Left lung (tissue), 10 donors: ENCODE data around the gene SLC6A11. TPM values are rescaled to one million over a fixed set of nuclear protein-coding genes. Genes with fewer than 3 reads are reported as not detected.

Source experiments
- ATAC-seq: fragments of 200-7000 bp; cut with Tn5 transposase; one replicate; pipeline ENCODE4 v1.9.1; 2020; ENCODE audit warnings: moderate library complexity
- DNase-seq, 4 donors: peaks; one replicate each; pipeline ENCODE4 v3.0.0-alpha.2; 2013 to 2020
- H3K27ac ChIP-seq, 2 donors: fragments of 200-600 bp; sonication (generic) in 1 of 2; one replicate each; pipeline versions ENCODE4 v1.5.0 to v1.8.0; 2020 to 2021
- H3K27me3 ChIP-seq, 2 donors: fragments of 200-600 bp; sonication (generic) in 1 of 2; one replicate each; pipeline versions ENCODE4 v1.5.0 to v1.8.0; 2020 to 2021
- H3K36me3 ChIP-seq, 2 donors: fragments of 200-600 bp; sonication (generic) in 1 of 2; one replicate each; pipeline versions ENCODE4 v1.5.0 to v1.8.0; 2020 to 2021
- H3K4me1 ChIP-seq, 2 donors: fragments of 200-600 bp; one replicate each; pipeline ENCODE4 v1.8.0; 2021
- H3K4me3 ChIP-seq, 2 donors: fragments of 200-600 bp; sonication (generic) in 1 of 2; one replicate each; pipeline versions ENCODE4 v1.5.0 to v1.8.0; 2020 to 2021; ENCODE audit warnings: mild to moderate bottlenecking in 1 of 2
- H3K9me3 ChIP-seq, 2 donors: fragments of 200-600 bp; sonication (generic) in 1 of 2; one replicate each; pipeline versions ENCODE4 v1.5.0 to v1.8.0; 2020 to 2021
- CTCF ChIP-seq, 2 donors: fragments of 200-600 bp; sonication (generic) in 1 of 2; IDR thresholded peaks; one replicate each; pipeline versions ENCODE4 v1.5.0 to v1.8.0; 2021; ENCODE audit warnings: antibody characterized with exemption in 2 of 2
- intact Hi-C, 2 donors: fragments of 100-400 bp; cut with DNase I; formaldehyde crosslinking; loops; one replicate each; pipeline versions ENCODE4 v1.11.2 to v1.14.2; 2022
- polyA plus RNA-seq, 6 donors: library from polyadenylated mRNA; unstranded; fragments of 120-200 nt; gene quantifications; one replicate each; pipeline ENCODE4 v1.2.1, GENCODE V29; 2013; ENCODE audit not compliant: insufficient read length in 6 of 6
- total RNA-seq, 2 donors: library from RNA; stranded (reverse); fragmentation: NEBNext Ultra II Directional; extraction: Animal tissue kit (Norgen Biotek cat#: 25700); gene quantifications; one replicate each; pipeline ENCODE4 v1.2.1, GENCODE V29; 2021
- donor health status: DM: no; HTN: yes; CAD: no.
- donor health status: DM: no; HTN: no; CAD: no.

The SLC6A11 gene
- total and polyA plus RNA-seq, 8 donors, result 0.07 to 0.31 (median 0.18) TPM; not detected in 2

GRCh38 chr3:10836676-10837075 is 20.6 kb downstream of the SLC6A11 start:
- Histone ChIP-seq H3K9me3 (no peaks in the 10 kb centered on the region), H3K27me3 (peaks cover 0 to 32% of the 10 kb centered on the region in 2 donors), H3K4me1 (no peaks in the 10 kb centered on the region), H3K36me3 (no peaks in the 10 kb centered on the region), H3K4me3 (no peak overlapping the region), H3K27ac (no peak overlapping the region)
- ATAC-seq (no peak), DNase-seq (no peak)
- TF ChIP-seq CTCF (IDR thresholded peaks at IDR 0.05), result no peak
- intact Hi-C loops, result no loop called here

- H3K27me3 ChIP-seq, result peaks cover 0 to 32% of the 10 kb centered on the region in 2 donors
- no peaks in the 10 kb centered on the region for H3K36me3 ChIP-seq
- intact Hi-C loops, result no loop called here
- H3K27ac ChIP-seq, result no peak overlapping the region
- no peak for TF ChIP-seq CTCF (IDR thresholded peaks at IDR 0.05)
- ATAC-seq, result no peak
- no peaks in the 10 kb centered on the region for H3K9me3 ChIP-seq
- H3K4me3 ChIP-seq, result no peak overlapping the region
- no peaks in the 10 kb centered on the region for H3K4me1 ChIP-seq
- no peak for DNase-seq
Observed at GRCh38 chr3:10837849-10838248, 21.8 kb downstream of the SLC6A11 start.

- Histone ChIP-seq H3K36me3 (no peaks in the 10 kb centered on the region), H3K27me3 (peaks cover 0 to 22% of the 10 kb centered on the region in 2 donors), H3K4me1 (no peaks in the 10 kb centered on the region), H3K27ac (no peak overlapping the region), H3K4me3 (no peak overlapping the region), H3K9me3 (no peaks in the 10 kb centered on the region)
- intact Hi-C loops, result no loop called here
- DNase-seq (no peak), ATAC-seq (no peak)
- no peak for TF ChIP-seq CTCF (IDR thresholded peaks at IDR 0.05)
Observed at GRCh38 chr3:10839167-10839566, 23.1 kb downstream of the SLC6A11 start.

GRCh38 chr3:10841100-10841499 is 25.1 kb downstream of the SLC6A11 start:
- no peak for TF ChIP-seq CTCF (IDR thresholded peaks at IDR 0.05)
- no peaks in the 10 kb centered on the region for H3K36me3 ChIP-seq
- peaks cover 0 to 12% of the 10 kb centered on the region in 2 donors for H3K27me3 ChIP-seq
- no peaks in the 10 kb centered on the region for H3K4me1 ChIP-seq
- H3K9me3 ChIP-seq, result no peaks in the 10 kb centered on the region
- no peak overlapping the region for H3K4me3 ChIP-seq
- intact Hi-C loops, result no loop called here
- DNase-seq (no peak), ATAC-seq (no peak)
- H3K27ac ChIP-seq, result no peak overlapping the region

- Histone ChIP-seq H3K4me1 (no peaks in the 10 kb centered on the region), H3K4me3 (no peak overlapping the region), H3K36me3 (no peaks in the 10 kb centered on the region), H3K9me3 (no peaks in the 10 kb centered on the region), H3K27ac (no peak overlapping the region), H3K27me3 (peaks cover 0 to 16% of the 10 kb centered on the region in 2 donors)
- intact Hi-C loops, result no loop called here
- DNase-seq (no peak), ATAC-seq (no peak)
- TF ChIP-seq CTCF (IDR thresholded peaks at IDR 0.05), result no peak
Observed at GRCh38 chr3:10843378-10843777, 27.4 kb downstream of the SLC6A11 start.
